GM12878 (cell line): ENCODE data around the gene HSPA12A. TPM values are rescaled to one million over a fixed set of nuclear protein-coding genes. Genes with fewer than 3 reads are reported as not detected.
A peak's percentile ranks its signal among the peaks of the same experiment; 100 is the strongest.

ENCODE experiments used
- ATAC-seq: fragments of 200-7000 bp; cut with Tn5 transposase; 3 replicates; pipeline ENCODE4 v1.9.1; 2020; ENCODE audit warnings: mild to moderate bottlenecking, moderate library complexity
- BruUV-seq: library from RNA; stranded (reverse); fragments of 400-500 nt; replicated peaks from 2 replicates; lab custom pipeline; 2021; lab: Mats Ljungman, UMichigan
- CTCF ChIA-PET: fragments of 300-600 bp; sonication (Branson Sonifier 250); formaldehyde crosslinking; extraction: SDS; loops from one replicate; lab custom pipeline; 2021; ENCODE audit warnings: inconsistent platforms; lab: Yijun Ruan, JAX
- POLR2A ChIA-PET: fragments of 350-600 bp; formaldehyde crosslinking; extraction: SDS; loops from one replicate; lab custom pipeline; 2021; ENCODE audit warnings: inconsistent platforms; lab: Charles Lee
- RAD21 ChIA-PET: fragments of 300-600 bp; sonication (Branson Sonifier 250); formaldehyde crosslinking; loops from one replicate; lab custom pipeline; 2023; ENCODE audit warnings: antibody characterized with exemption; ENCODE audit not compliant: unreplicated experiment; lab: Charles Lee
- SMC1A ChIA-PET: fragments of 300-600 bp; sonication (Branson Sonifier 250); formaldehyde crosslinking; loops from one replicate; lab custom pipeline; 2023; ENCODE audit not compliant: unreplicated experiment, uncharacterized antibody; lab: Charles Lee
- DNase-seq: peaks from one replicate; pipeline ENCODE4 v3.0.0-alpha.2; 2011; ENCODE audit warnings: low read depth, low spot score
- FAIRE-seq: peaks from 3 replicates; lab custom pipeline; 2011; peaks lifted over from hg19 to GRCh38; lab: Jason Lieb, UNC
- H2AFZ ChIP-seq: 2 replicates; pipeline ENCODE4 v1.6.0; 2011; ENCODE audit warnings: low read depth, low read length, control low read depth; ENCODE audit not compliant: control insufficient read depth
- H3K27ac ChIP-seq: 2 replicates; pipeline ENCODE4 v1.5.1; 2011; ENCODE audit warnings: control low read depth; ENCODE audit not compliant: control insufficient read depth, insufficient read depth
- H3K27me3 ChIP-seq, 2 experiments: replicated peaks in 1 of 2; 2 replicates each; pipeline versions ENCODE4 v1.6.0 to v1.6.1; 2011; ENCODE audit warnings: low read length in 1 of 2; ENCODE audit not compliant: control insufficient read depth in 2 of 2, insufficient read depth in 2 of 2
- H3K36me3 ChIP-seq, 2 experiments: 2 replicates each; pipeline ENCODE4 v1.5.1; 2011; ENCODE audit warnings: low read length in 1 of 2; ENCODE audit not compliant: control insufficient read depth in 2 of 2, insufficient read depth in 2 of 2
- H3K4me1 ChIP-seq: 2 replicates; pipeline ENCODE4 v1.6.1; 2011; ENCODE audit warnings: mild to moderate bottlenecking, low read length, moderate library complexity, mixed read lengths; ENCODE audit not compliant: control insufficient read depth, insufficient read depth
- H3K4me2 ChIP-seq: 2 replicates; pipeline ENCODE4 v1.6.0; 2011; ENCODE audit warnings: control low read depth; ENCODE audit not compliant: control insufficient read depth, insufficient read depth
- H3K4me3 ChIP-seq: fragments of 200-600 bp; sonication (generic); 2 replicates; pipeline ENCODE4 v1.5.1; 2016
- H3K79me2 ChIP-seq: 2 replicates; pipeline ENCODE4 v1.6.0; 2011; ENCODE audit warnings: low read length; ENCODE audit not compliant: control insufficient read depth, insufficient read depth
- H3K9ac ChIP-seq: 2 replicates; pipeline ENCODE4 v1.8.0; 2011; ENCODE audit warnings: low read length, control low read depth, mixed read lengths; ENCODE audit not compliant: control insufficient read depth, insufficient read depth
- H3K9me3 ChIP-seq: replicated peaks from 3 replicates; pipeline ENCODE4 v1.5.1; 2011; ENCODE audit warnings: mild to moderate bottlenecking, low read length; ENCODE audit not compliant: control insufficient read depth, insufficient read depth
- H4K20me1 ChIP-seq: 2 replicates; pipeline ENCODE4 v1.6.0; 2011; ENCODE audit not compliant: control insufficient read depth, insufficient read depth
- CBX5 ChIP-seq: sonication (generic); IDR thresholded peaks from 2 replicates; pipeline ENCODE4 v1.6.1; 2016; ENCODE audit warnings: low read depth, moderate library complexity, mild to moderate bottlenecking, inconsistent platforms
- CTCF ChIP-seq, 3 experiments: IDR thresholded peaks in 2 of 3; conservative IDR thresholded peaks in 1 of 3; 2 replicates each; pipeline ENCODE4 v1.5.1; 2011; ENCODE audit warnings: low read depth in 3 of 3, low read length in 3 of 3, mild to moderate bottlenecking in 3 of 3, control low read depth in 2 of 3, moderate library complexity in 2 of 3, inconsistent platforms in 1 of 3, mixed read lengths in 1 of 3; ENCODE audit not compliant: control insufficient read depth in 2 of 3, insufficient read depth in 1 of 3; ENCODE audit errors: extremely low read depth in 1 of 3
- ESRRA ChIP-seq: IDR thresholded peaks from 2 replicates; pipeline ENCODE4 v1.6.1; 2012; ENCODE audit warnings: mild to moderate bottlenecking, low read length, improper control_type of control experiment
- IKZF1 ChIP-seq: fragments of 450-650 bp; conservative IDR thresholded peaks from 2 replicates; pipeline ENCODE4 v1.6.1; 2017; ENCODE audit warnings: antibody characterized with exemption, mild to moderate bottlenecking
- IRF4 ChIP-seq: IDR thresholded peaks from 2 replicates; pipeline ENCODE4 v1.6.1; 2011; ENCODE audit warnings: low read depth, low read length
- KLF5 ChIP-seq: fragments of 450-650 bp; IDR thresholded peaks from 2 replicates; pipeline ENCODE4 v1.6.1; 2014; ENCODE audit warnings: mild to moderate bottlenecking; ENCODE audit not compliant: partially characterized antibody
- MTA2 ChIP-seq: fragments of 450-650 bp; IDR thresholded peaks from 2 replicates; pipeline ENCODE4 v1.6.1; 2016; ENCODE audit warnings: low read depth, mild to moderate bottlenecking, moderate library complexity
- NKRF ChIP-seq: fragments of 450-650 bp; conservative IDR thresholded peaks from 2 replicates; pipeline ENCODE4 v1.6.1; 2017; ENCODE audit warnings: mild to moderate bottlenecking, moderate library complexity
- NRF1 ChIP-seq: conservative IDR thresholded peaks from 2 replicates; pipeline ENCODE4 v1.6.1; 2011; ENCODE audit warnings: mild to moderate bottlenecking, low read depth, low read length, improper control_type of control experiment
- RAD21 ChIP-seq: IDR thresholded peaks from 2 replicates; pipeline ENCODE4 v1.6.1; 2011; ENCODE audit warnings: mild to moderate bottlenecking, low read depth, low read length, moderate library complexity; ENCODE audit not compliant: insufficient read depth
- RFX5 ChIP-seq: IDR thresholded peaks from 2 replicates; pipeline ENCODE4 v1.6.1; 2011; ENCODE audit warnings: low read depth, low read length, improper control_type of control experiment
- WRNIP1 ChIP-seq: IDR thresholded peaks from 2 replicates; pipeline ENCODE4 v1.6.1; 2011; ENCODE audit warnings: low read depth, low read length, improper control_type of control experiment, borderline replicate concordance
- YY1 ChIP-seq: IDR thresholded peaks from 2 replicates; pipeline ENCODE4 v1.6.1; 2011; ENCODE audit warnings: low read depth, mild to moderate bottlenecking, low read length
- ZBTB11 ChIP-seq: fragments of 450-650 bp; formaldehyde crosslinking; IDR thresholded peaks from 2 replicates; pipeline ENCODE4 v1.5.0; 2022; ENCODE audit warnings: mild to moderate bottlenecking, missing genetic modification characterization
- WGBS: methylation state at CpG from one replicate; pipeline ENCODE4 v1.1.6; 2016; ENCODE audit warnings: low lambda C conversion rate; ENCODE audit not compliant: insufficient replicate concordance, insufficient coverage; ENCODE audit errors: missing lambda C conversion rate; 5-methylcytosine and 5-hydroxymethylcytosine counted together
- in situ Hi-C: fragments of 300-500 bp; cut with MboI; formaldehyde crosslinking; loops from 9 replicates; pipeline ENCODE4 v1.14.3; 2018; ENCODE audit warnings: mixed read lengths
- intact Hi-C: fragments of 100-400 bp; cut with micrococcal nuclease; formaldehyde crosslinking; loops from one replicate; pipeline ENCODE4 v1.14.2; 2022; ENCODE audit not compliant: unreplicated experiment
- polyA plus RNA-seq, 11 experiments: library from polyadenylated mRNA; depleted of rRNA in 4 of 11; unstranded in 6 of 11; stranded (reverse) in 5 of 11; fragments of >200 nt; fragmentation: Nextera tagmentation in 4 of 11; fragmentation: Illumina TruSeq in 1 of 11; extraction: Ambion mirVana in 4 of 11; extraction: Trizol in 1 of 11; gene quantifications; 1 replicate in 1 of 11; 2 replicates in 10 of 11; pipeline versions ENCODE4 v1.2.1 to v1.2.3, GENCODE V29; 2011 to 2016; ENCODE audit warnings: inconsistent platforms in 2 of 11, missing spikeins in 2 of 11, low read depth in 1 of 11
- total RNA-seq, 4 experiments: library from RNA; depleted of rRNA in 3 of 4; stranded (reverse); fragments of >200 nt in 3 of 4; fragmentation: Illumina TruSeq in 1 of 4; extraction: Trizol in 1 of 4; gene quantifications; 2 replicates each; pipeline versions ENCODE4 v1.2.1 to v1.2.3, GENCODE V29; 2013 to 2021

HSPA12A gene
- total and polyA plus RNA-seq, 10 of the 15 experiments (the other 5 are each of a cell fraction or from before 2014, with no cell fraction given) = 0.90 to 20.2 (median 2.8) TPM

GRCh38 chr10:116791241-116791640, 48.9 kb upstream of the HSPA12A start (continued):
- TF ChIP-seq ZBTB11 (CRISPR knock-in tag) = no peak
- TF ChIP-seq IRF4 = no peak
- TF ChIP-seq CBX5 = no peak
- TF ChIP-seq NRF1 = no peak
- TF ChIP-seq RFX5 = no peak
- TF ChIP-seq MTA2 = no peak
- TF ChIP-seq IKZF1 = no peak

- Histone ChIP-seq H3K9me3 (no peaks in the 10 kb centered on the region), H3K4me3 (no peak overlapping the region), H3K4me1 (peaks cover 3% of the 10 kb centered on the region; the same call in 1 of the 2 replicates), H3K36me3 (no peaks in the 10 kb centered on the region), H3K9ac (no peak overlapping the region), H4K20me1 (no peaks in the 10 kb centered on the region), H3K27ac (no peak overlapping the region), H2AFZ (peak overlapping the region; percentile 51), H3K4me2 (no peak overlapping the region; the same call in 1 of the 2 replicates), H3K27me3 (no peaks in the 10 kb centered on the region), H3K79me2 (no peaks in the 10 kb centered on the region)
- peak; percentile 91 for ATAC-seq
- POLR2A ChIA-PET = no interaction called here
- peak; percentile 64 for FAIRE-seq
- in situ Hi-C loops = loop anchor here (10.0 kb wide), 1 partner anchor 103 kb away; no protein-coding TSS in a partner anchor
- RAD21 ChIA-PET = interaction anchor here (0.7 to 2.2 kb wide), 9 partner anchors 9 to 591 kb away, joined by 3 to 8 read pairs (median 5); no protein-coding TSS in a partner anchor
- CTCF ChIA-PET = interaction anchor here (0.6 to 4.7 kb wide), 41 partner anchors 8 to 744 kb away, joined by 3 to 48 read pairs (median 4); no protein-coding TSS in a partner anchor
- WGBS = 16% methylated on average over 29 of the region's 29 CpGs
- DNase-seq = no peak
- BruUV-seq = no TSS peak
- SMC1A ChIA-PET = interaction anchor here (0.9 to 3.6 kb wide), 7 partner anchors 9 to 388 kb away, joined by 3 to 23 read pairs (median 4); no protein-coding TSS in a partner anchor
- intact Hi-C loops = loop anchor here (1.0 kb wide), 1 partner anchor 106 kb away; no protein-coding TSS in a partner anchor
- TF ChIP-seq KLF5 = no peak
- TF ChIP-seq NKRF = no peak
- TF ChIP-seq CTCF (IDR thresholded peaks at IDR 0.05 in 2 of 3, conservative IDR thresholded peaks at IDR 0.05 in 1 of 3; ENCODE audit: control insufficient read depth in 2 of 3, extremely low read depth in 1 of 3, insufficient read depth in 1 of 3, low read depth in 3 of 3, low read length in 3 of 3) = peak; percentile 76 to 97 (median 93)
- no peak for TF ChIP-seq WRNIP1
- 0 out of 2 replicates have a peak, but pooled peaks have one; percentile 28 for TF ChIP-seq YY1
- TF ChIP-seq CBX5 = no peak
- peak; percentile 46 for TF ChIP-seq RAD21
- no peak for TF ChIP-seq ESRRA
Observed at GRCh38 chr10:116787893-116788665, 45.7 kb upstream of the HSPA12A start.
